NOMO-1 (cell line): Measurements from ENCODE around the gene NTRK2.

Source experiments
- DNase-seq, 2 experiments: peaks; one replicate each; lab custom pipeline; 2025; ENCODE audit not compliant: unreplicated experiment in 2 of 2; lab: John Stamatoyannopoulos, UW

NTRK2 gene

DNA sequence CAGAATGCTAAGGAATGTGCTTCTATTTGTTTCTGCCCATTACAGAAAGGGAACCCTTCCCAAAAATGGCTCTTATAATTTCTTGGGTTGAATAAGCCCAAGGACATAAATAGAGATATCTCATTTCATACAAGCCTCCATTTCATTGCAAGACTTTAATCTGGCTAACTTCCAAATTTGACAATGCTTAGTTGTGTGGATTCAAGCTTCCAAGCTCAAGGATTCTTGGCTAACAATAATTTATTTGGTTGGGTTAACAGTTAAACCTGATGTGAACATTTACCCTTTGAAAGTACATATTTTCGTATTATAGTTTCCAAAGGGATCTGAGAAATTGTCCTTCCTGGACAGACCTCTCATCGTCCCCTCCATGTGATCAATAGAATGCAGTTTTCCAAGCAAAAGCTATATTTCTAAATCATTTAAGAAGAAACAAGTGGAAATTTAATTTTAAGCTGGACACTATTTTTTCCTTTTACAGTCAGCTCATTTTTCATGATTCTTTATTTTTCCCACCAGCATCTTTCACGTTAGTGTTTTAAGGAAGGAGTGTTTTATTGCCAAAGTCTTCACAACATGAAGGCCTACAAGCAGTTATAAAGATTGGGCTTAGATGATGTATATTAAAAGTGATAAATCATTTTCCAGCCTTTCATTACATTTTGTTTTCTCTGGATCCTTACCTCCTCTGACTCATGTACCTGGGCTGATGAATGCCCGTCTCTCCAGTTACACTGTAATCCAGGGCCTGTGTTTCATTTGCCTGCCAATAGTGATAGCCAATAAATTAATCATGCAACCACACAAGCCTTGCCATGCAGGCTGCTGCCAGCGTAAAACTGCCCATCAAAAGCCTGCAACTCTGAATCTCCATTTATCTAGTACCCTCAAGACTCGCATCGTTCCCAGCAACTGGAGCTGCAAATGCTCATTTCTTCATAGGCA is 176.7 kb downstream of the NTRK2 start:
- no peak for DNase-seq

DNA sequence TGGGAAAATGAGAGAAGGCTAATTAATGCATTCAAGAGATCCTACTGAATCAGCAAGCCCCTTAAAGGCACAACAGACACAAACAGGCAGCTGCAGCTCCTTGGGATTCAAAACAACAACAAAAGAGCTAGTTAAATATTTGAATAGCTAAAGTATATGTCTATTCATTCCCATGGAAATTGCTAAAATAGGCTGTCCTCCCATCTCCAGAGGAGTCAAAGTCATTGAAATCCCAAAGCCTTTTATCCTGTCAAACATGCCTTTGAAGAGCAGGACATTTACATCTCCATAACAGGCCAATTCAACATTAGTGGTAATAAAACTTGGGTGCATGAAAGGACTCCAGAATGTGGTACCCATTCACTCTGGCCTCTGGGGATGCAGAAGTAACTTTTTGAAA is 177.4 kb downstream of the NTRK2 start:
- DNase-seq: no peak

DNA sequence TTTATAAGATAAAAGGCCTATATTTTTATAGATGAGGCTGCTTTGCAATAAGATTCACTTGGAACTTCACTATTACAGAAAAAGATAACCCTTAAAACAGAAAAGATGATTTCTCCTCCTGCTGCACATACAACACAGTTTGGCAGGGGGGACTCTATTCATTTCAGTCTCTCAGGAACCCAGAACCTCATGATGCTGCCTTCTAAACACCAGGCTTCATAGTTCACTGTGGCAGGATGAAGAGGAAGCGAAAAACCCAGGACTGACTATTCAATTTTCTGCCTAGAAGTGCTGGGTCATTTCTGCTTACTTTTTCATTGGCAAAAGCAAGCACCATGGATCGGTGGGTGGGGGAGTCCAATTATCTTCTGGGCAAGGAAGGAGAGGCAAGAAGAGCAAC is 179.5 kb downstream of the NTRK2 start:
- DNase-seq: no peak

GRCh38 chr9:84850830-84851392 is 181.4 kb downstream of the NTRK2 start:
- DNase-seq: no peak

GRCh38 chr9:84851935-84852585 is 182.5 kb downstream of the NTRK2 start:
- no peak for DNase-seq

- no peak for DNase-seq
These were observed 183.2 kb downstream of the NTRK2 start for GRCh38 chr9:84852617-84853301.

- DNase-seq: no peak
These were observed 186.7 kb downstream of the NTRK2 start for GRCh38 chr9:84856181-84856632.

DNA sequence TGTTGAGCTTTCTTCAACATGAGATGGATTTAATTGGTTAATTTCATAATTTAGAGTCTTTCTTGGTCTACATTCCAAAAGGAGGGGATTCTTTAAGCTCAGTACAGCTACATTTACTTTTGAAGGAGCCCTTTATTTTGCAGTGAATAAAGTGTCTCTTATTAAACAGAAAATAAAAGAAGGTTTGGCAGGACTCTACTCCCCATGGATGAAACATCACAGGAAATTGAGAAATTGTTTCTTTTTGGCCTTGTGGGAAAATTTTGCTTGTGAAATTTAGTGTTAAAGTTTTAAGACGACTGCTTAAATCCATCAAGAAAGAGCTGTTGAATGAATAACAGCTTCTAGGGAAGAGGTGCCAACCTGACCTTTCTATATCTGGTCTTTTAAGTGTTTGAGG is 187.7 kb downstream of the NTRK2 start:
- no peak for DNase-seq

DNA sequence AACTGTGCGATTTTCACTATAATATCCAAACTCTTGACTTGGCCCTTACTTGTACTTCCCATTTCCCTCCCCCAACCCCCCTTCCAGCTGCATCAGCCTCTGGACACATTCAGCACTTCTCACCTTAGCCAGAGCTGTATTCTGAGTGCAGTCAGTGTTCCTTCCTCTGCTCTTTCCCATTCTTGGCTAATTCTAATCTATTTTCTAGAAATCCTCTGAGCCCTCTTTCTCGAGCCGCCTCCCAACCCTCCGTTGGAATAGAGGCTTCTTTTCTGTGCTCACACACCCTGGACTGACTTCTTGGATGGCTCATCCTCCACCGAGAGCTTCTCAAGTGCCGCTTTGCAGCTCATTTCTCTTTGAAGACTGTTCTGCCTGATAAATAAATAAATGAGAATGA is 188.8 kb downstream of the NTRK2 start:
- no peak for DNase-seq

DNA sequence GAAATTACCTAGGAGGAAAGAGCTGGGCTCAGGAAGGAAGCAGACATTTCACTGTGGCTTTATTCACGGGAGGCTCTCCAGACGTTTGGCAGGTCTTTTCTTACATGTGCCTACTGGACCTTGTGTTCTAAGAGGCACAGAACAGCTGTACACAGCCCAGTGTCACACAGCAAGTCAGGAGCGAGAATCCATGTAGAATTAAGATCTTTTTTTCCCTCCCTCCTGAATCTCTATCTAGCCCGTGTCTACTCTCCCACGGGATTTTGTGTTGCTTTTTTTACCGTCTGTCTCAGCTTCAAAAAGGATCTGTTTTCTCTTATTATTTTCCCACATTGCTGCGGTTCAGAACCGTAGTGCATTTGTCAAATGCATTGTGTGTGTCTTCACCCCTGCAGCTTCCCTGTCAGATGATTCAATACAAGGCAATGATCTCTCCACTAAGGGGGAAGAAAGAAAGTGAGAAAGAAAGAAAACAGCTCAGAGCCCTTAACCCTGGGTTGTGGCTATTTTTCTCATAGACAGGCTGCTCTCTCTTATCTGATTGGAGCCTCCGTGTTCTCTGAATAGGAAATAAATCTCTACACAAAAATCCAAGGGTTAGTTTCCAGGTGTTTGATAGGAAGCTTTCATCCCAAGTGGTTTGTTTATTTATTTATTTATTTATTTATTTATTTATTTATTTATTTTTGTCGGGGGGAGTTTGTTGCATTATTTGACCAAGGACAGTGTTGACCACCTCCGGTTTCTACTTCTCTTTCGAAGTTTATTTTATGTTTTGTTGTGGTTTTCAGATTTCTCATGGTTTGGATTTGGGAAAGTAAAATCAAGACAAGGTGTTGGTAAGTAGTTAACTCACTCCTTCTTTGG is 191.0 kb downstream of the NTRK2 start:
- DNase-seq: no peak

GRCh38 chr9:84861455-84861854 is 191.9 kb downstream of the NTRK2 start:
- no peak for DNase-seq

- DNase-seq: no peak
These were observed 192.8 kb downstream of the NTRK2 start for GRCh38 chr9:84862308-84862707.

DNA sequence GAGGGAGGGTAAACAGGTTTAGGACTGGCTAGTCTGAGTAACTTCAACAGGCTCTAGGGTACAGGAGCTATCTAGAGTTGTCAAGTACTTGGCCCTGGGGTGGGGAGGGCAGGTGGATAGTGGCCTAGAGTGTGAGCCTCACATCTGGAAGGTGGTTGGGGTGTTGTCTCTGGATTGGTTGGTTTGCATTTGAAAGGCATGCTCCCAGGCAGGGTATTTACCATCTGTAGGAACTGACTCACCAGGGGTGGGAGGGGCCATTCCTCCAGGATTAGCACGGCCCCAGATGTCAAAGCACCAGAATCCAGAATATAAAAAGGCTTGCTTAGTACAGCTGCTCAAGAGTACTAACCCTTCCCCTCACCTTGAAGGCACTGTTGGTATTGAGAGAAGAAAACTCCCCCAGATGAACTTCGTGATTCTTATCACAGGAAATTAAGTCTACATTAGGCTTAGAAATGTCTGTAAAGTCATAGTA is 193.3 kb downstream of the NTRK2 start:
- DNase-seq: no peak

DNA sequence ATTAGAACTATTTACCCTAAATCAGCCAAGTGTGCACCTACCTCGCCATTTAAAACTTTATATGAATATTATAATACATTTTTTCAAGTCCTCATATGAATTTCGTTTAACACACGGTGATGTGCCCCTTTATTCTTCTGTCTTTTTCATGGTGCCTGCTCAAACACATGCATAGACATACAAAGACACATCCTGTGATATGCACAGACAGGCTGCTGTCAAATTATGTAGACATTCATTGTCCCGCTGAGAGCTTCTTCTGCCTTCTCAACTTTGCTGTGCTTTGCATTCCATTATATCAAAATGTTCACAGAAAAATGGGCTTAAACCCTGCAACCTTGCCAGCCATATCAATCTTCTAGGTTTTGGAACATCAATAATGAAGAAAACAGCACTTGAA is 193.8 kb downstream of the NTRK2 start:
- no peak for DNase-seq

DNA sequence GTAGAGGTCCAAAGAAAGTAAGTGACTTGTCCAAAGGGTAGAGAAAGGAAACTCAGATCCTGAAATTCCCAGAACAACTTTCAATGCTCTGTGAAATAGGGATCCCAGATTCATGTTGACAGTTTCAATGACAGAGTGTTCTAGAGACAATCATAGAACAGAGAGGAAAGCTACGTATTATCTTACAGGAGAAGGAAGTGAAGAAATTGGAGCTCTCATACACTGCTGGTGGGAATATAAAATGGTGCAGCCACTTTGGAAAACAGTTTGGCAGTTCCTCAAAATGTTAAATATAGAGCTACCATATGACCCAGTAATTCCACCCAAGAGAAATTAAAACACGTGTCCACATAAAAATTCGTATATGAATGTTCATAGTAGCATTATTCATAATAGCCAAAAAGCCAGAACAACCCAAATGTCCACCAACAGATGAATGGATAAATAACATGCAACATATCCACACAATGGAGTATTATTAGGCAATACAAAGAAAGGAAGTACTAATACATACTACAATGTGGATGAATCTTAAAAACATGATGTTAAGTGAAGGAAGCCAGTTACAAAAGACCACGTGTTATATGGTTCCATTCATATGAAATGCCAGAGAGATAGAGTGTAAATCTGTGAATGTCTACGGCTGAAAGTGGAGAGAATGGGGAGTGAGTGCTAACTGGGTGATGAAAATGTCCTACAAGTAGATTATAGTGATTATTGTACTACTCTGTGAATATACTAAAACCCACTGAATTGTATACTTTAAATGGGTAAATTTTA is 197.1 kb downstream of the NTRK2 start:
- no peak for DNase-seq

- DNase-seq: no peak
These were observed 197.7 kb downstream of the NTRK2 start for GRCh38 chr9:84867186-84867585.

DNA sequence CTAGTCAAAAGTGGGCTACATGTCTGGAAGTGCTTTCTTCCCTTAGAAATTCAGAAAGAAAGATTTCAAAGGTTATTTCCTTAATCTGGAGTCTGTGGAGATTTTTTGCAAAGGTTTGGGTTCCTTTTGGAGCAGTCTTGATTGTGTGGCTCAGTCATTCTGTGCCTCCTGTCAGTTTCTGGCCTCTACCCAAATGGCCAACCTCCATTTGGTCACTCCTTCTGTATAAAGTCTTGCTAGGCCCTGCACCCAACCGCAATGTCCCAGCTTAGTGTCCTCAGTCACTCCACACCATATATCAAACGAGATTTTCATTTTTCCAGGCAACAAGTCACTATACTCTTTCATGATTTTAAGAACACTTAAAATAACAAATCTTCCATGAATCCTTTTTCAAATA is 199.6 kb downstream of the NTRK2 start:
- no peak for DNase-seq

DNA sequence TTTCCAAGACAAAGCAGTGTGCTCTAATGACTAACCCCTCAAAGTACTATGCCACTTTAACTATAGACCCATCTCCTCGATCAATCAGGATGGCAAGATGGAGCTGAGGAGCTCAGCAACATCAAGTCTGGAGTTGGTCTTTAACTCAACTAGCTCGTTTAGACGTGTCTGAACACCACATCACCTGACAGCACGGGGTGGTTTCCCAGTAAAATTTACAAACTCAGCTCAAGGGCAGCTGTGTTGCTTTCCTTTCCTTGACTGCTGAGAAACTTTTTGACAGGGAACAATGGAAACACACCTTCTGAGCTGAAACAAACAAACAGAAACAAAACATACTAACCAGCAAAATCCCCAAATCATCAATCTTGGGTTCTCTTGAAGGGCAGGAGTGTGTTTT is 202.5 kb downstream of the NTRK2 start:
- DNase-seq: no peak

DNA sequence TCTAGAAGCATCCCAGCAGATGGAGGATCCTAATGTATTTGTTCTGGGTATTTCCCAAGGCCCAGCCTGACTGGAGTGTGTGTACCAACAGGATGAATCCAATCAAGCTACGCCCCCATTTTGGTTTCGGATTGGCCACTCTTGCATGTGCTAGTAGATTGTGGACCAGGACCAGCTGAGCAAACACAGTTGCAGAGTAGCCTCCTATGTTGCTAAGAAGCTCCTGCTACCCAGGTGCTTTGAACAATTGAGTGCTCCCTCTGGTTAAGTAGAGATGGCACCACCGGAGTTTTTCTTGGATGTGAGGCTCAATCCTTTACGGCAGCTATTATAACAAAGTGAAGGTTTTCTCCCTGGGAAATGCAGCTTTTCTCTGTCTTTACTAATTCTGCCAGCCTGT is 204.5 kb downstream of the NTRK2 start:
- DNase-seq: no peak
